HG03039 (cell line): ENCODE results near the gene TOMM22.

Experiments
- ATAC-seq: cut with Tn5 transposase; IDR thresholded peaks from one replicate; pipeline ENCODE4 v1.9.1; 2021; ENCODE audit warnings: mild to moderate bottlenecking, moderate library complexity; ENCODE audit not compliant: unreplicated experiment

The TOMM22 gene

GRCh38 chr22:38681582-38682335 lies at the start of gene TOMM22:
Gene TOMM22, plus strand, starts transcription at chr22:38681957. Its CDS starts 22 bp downstream, at chr22:38681979.
- ATAC-seq: peak; percentile 87

- no peak for ATAC-seq
Measured at GRCh38 chr22:38632528-38632927, 49.2 kb upstream of the TOMM22 start.

GRCh38 chr22:38638216-38638615 lies 43.5 kb upstream of the TOMM22 start:
- no peak for ATAC-seq

- ATAC-seq: no peak
Measured at GRCh38 chr22:38638728-38639127, 43.0 kb upstream of the TOMM22 start.

GRCh38 chr22:38641476-38642040 lies 40.2 kb upstream of the TOMM22 start:
- ATAC-seq: no peak

- peak; percentile 71 for ATAC-seq
Measured at GRCh38 chr22:38644245-38644644, 37.5 kb upstream of the TOMM22 start.

GRCh38 chr22:38645430-38645829 lies 36.3 kb upstream of the TOMM22 start:
- no peak for ATAC-seq

GRCh38 chr22:38649841-38650522 lies 31.8 kb upstream of the TOMM22 start:
- ATAC-seq: no peak

GRCh38 chr22:38652859-38653258 lies 28.9 kb upstream of the TOMM22 start:
- no peak for ATAC-seq

GRCh38 chr22:38653741-38654140 lies 28.0 kb upstream of the TOMM22 start:
- no peak for ATAC-seq

- peak; percentile 4 for ATAC-seq
Measured at GRCh38 chr22:38655519-38656255, 26.1 kb upstream of the TOMM22 start.

- peak; percentile 63 for ATAC-seq
Measured at GRCh38 chr22:38656256-38657044, 25.3 kb upstream of the TOMM22 start, which contains the start of the genes CBY1 and FAM227A. Gene CBY1, plus strand, starts transcription at chr22:38656638. Its CDS starts 11,417 bp downstream, at chr22:38668055. Gene FAM227A, minus strand, starts transcription at chr22:38656392. Its CDS starts 6,224 bp downstream, at chr22:38650168.

GRCh38 chr22:38657045-38657909 lies 24.5 kb upstream of the TOMM22 start:
- no peak for ATAC-seq

- ATAC-seq: no peak
Measured at GRCh38 chr22:38674888-38675287, 6.9 kb upstream of the TOMM22 start.

- no peak for ATAC-seq
Measured at GRCh38 chr22:38675833-38676232, 5.9 kb upstream of the TOMM22 start.

- ATAC-seq: no peak
Measured at GRCh38 chr22:38684895-38685294, 3.1 kb downstream of the TOMM22 start.

- no peak for ATAC-seq
Measured at GRCh38 chr22:38685761-38686160, 4.0 kb downstream of the TOMM22 start.

GRCh38 chr22:38689651-38690050 lies 7.9 kb downstream of the TOMM22 start:
- ATAC-seq: no peak

GRCh38 chr22:38694049-38694448 lies 12.3 kb downstream of the TOMM22 start:
- no peak for ATAC-seq
